GM12878 (cell line): ENCODE data around the gene MALT1. TPM values are rescaled to one million over a fixed set of nuclear protein-coding genes. Genes with fewer than 3 reads are reported as not detected.

Source experiments
- ZBTB40 ChIP-seq: fragments of 450-650 bp; IDR thresholded peaks from 2 replicates; pipeline ENCODE4 v1.6.1; 2016; ENCODE audit warnings: mild to moderate bottlenecking, moderate library complexity, borderline replicate concordance
- ZZZ3 ChIP-seq: IDR thresholded peaks from 2 replicates; pipeline ENCODE4 v1.6.1; 2011; ENCODE audit warnings: low read depth; ENCODE audit not compliant: control insufficient read depth, insufficient read length
- polyA plus RNA-seq, 11 experiments: library from polyadenylated mRNA; depleted of rRNA in 4 of 11; unstranded in 6 of 11; stranded (reverse) in 5 of 11; fragments of >200 nt; fragmentation: Nextera tagmentation in 4 of 11; fragmentation: Illumina TruSeq in 1 of 11; extraction: Ambion mirVana in 4 of 11; extraction: Trizol in 1 of 11; gene quantifications; 1 replicate in 1 of 11; 2 replicates in 10 of 11; pipeline versions ENCODE4 v1.2.1 to v1.2.3, GENCODE V29; 2011 to 2016; ENCODE audit warnings: inconsistent platforms in 2 of 11, missing spikeins in 2 of 11, low read depth in 1 of 11
- total RNA-seq, 4 experiments: library from RNA; depleted of rRNA in 3 of 4; stranded (reverse); fragments of >200 nt in 3 of 4; fragmentation: Illumina TruSeq in 1 of 4; extraction: Trizol in 1 of 4; gene quantifications; 2 replicates each; pipeline versions ENCODE4 v1.2.1 to v1.2.3, GENCODE V29; 2013 to 2021
- TF ChIP-seq, protein P1 (sequence below): fragments of 450-650 bp; IDR thresholded peaks from 2 replicates; pipeline ENCODE4 v1.6.1; 2017; ENCODE audit warnings: borderline replicate concordance
- TF ChIP-seq, protein P2 (sequence below): fragments of 450-650 bp; IDR thresholded peaks from 2 replicates; pipeline ENCODE4 v1.6.1; 2017; ENCODE audit warnings: mild to moderate bottlenecking, low read depth, inconsistent platforms; ENCODE audit not compliant: poor library complexity, severe bottlenecking
- TF ChIP-seq, protein P3 (sequence below): fragments of 450-650 bp; IDR thresholded peaks from 2 replicates; pipeline ENCODE4 v1.6.1; 2017; ENCODE audit warnings: mild to moderate bottlenecking, moderate library complexity

Gene MALT1
- total and polyA plus RNA-seq, 10 of the 15 experiments (the other 5 are each of a cell fraction or from before 2014, with no cell fraction given), result 17.6 to 126 (median 45.4) TPM

GRCh38 chr18:58766946-58767345 is 95.7 kb downstream of the MALT1 start (continued):
- TF ChIP-seq ZBTB40, result no peak
- no peak for TF ChIP-seq ZZZ3
- TF ChIP-seq, protein P1, sequence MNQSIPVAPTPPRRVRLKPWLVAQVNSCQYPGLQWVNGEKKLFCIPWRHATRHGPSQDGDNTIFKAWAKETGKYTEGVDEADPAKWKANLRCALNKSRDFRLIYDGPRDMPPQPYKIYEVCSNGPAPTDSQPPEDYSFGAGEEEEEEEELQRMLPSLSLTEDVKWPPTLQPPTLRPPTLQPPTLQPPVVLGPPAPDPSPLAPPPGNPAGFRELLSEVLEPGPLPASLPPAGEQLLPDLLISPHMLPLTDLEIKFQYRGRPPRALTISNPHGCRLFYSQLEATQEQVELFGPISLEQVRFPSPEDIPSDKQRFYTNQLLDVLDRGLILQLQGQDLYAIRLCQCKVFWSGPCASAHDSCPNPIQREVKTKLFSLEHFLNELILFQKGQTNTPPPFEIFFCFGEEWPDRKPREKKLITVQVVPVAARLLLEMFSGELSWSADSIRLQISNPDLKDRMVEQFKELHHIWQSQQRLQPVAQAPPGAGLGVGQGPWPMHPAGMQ, result no peak
- TF ChIP-seq, protein P2, sequence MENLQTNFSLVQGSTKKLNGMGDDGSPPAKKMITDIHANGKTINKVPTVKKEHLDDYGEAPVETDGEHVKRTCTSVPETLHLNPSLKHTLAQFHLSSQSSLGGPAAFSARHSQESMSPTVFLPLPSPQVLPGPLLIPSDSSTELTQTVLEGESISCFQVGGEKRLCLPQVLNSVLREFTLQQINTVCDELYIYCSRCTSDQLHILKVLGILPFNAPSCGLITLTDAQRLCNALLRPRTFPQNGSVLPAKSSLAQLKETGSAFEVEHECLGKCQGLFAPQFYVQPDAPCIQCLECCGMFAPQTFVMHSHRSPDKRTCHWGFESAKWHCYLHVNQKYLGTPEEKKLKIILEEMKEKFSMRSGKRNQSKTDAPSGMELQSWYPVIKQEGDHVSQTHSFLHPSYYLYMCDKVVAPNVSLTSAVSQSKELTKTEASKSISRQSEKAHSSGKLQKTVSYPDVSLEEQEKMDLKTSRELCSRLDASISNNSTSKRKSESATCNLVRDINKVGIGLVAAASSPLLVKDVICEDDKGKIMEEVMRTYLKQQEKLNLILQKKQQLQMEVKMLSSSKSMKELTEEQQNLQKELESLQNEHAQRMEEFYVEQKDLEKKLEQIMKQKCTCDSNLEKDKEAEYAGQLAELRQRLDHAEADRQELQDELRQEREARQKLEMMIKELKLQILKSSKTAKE, result no peak
- TF ChIP-seq, protein P3, sequence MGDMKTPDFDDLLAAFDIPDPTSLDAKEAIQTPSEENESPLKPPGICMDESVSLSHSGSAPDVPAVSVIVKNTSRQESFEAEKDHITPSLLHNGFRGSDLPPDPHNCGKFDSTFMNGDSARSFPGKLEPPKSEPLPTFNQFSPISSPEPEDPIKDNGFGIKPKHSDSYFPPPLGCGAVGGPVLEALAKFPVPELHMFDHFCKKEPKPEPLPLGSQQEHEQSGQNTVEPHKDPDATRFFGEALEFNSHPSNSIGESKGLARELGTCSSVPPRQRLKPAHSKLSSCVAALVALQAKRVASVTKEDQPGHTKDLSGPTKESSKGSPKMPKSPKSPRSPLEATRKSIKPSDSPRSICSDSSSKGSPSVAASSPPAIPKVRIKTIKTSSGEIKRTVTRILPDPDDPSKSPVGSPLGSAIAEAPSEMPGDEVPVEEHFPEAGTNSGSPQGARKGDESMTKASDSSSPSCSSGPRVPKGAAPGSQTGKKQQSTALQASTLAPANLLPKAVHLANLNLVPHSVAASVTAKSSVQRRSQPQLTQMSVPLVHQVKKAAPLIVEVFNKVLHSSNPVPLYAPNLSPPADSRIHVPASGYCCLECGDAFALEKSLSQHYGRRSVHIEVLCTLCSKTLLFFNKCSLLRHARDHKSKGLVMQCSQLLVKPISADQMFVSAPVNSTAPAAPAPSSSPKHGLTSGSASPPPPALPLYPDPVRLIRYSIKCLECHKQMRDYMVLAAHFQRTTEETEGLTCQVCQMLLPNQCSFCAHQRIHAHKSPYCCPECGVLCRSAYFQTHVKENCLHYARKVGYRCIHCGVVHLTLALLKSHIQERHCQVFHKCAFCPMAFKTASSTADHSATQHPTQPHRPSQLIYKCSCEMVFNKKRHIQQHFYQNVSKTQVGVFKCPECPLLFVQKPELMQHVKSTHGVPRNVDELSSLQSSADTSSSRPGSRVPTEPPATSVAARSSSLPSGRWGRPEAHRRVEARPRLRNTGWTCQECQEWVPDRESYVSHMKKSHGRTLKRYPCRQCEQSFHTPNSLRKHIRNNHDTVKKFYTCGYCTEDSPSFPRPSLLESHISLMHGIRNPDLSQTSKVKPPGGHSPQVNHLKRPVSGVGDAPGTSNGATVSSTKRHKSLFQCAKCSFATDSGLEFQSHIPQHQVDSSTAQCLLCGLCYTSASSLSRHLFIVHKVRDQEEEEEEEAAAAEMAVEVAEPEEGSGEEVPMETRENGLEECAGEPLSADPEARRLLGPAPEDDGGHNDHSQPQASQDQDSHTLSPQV, result no peak
